NCI-H2227 treated with DMSO at 0.1 percent for 48 hours (cell line): ENCODE measurements around the gene PRKD1.
"Not testable (repeated sequence)": the region's sequence is repeated elsewhere in the genome, so short reads cannot be mapped to it uniquely, and the experiment has no call there.

Experiments
- DNase-seq: peaks from one replicate; lab custom pipeline; 2025; lab: John Stamatoyannopoulos, UW

The PRKD1 gene

GRCh38 chr14:29743531-29743930 is 184.1 kb downstream of the PRKD1 start:
- peak; percentile 29 for DNase-seq

GRCh38 chr14:29741909-29742401 is 185.7 kb downstream of the PRKD1 start:
- peak; percentile 33 for DNase-seq

- DNase-seq: no peak
Measured at GRCh38 chr14:29740491-29740890, 187.2 kb downstream of the PRKD1 start.

GRCh38 chr14:29738950-29739349 is 188.7 kb downstream of the PRKD1 start:
- DNase-seq: no peak

- no peak for DNase-seq
Measured at GRCh38 chr14:29738056-29738455, 189.6 kb downstream of the PRKD1 start.

- DNase-seq: no peak
Measured at GRCh38 chr14:29735459-29735858, 192.2 kb downstream of the PRKD1 start.

GRCh38 chr14:29734732-29735131 is 192.9 kb downstream of the PRKD1 start:
- DNase-seq: no peak

GRCh38 chr14:29726560-29727331 is 200.9 kb downstream of the PRKD1 start:
- not testable (repeated sequence) for DNase-seq

GRCh38 chr14:29724991-29725390 is 202.7 kb downstream of the PRKD1 start:
- no peak for DNase-seq

GRCh38 chr14:29722831-29723230 is 204.8 kb downstream of the PRKD1 start:
- DNase-seq: no peak

GRCh38 chr14:29721586-29721985 is 206.1 kb downstream of the PRKD1 start:
- no peak for DNase-seq

- no peak for DNase-seq
Measured at GRCh38 chr14:29717901-29718300, 209.7 kb downstream of the PRKD1 start.

- DNase-seq: no peak
Measured at GRCh38 chr14:29716150-29716549, 211.5 kb downstream of the PRKD1 start.

- DNase-seq: no peak
Measured at GRCh38 chr14:29712601-29713000, 215.0 kb downstream of the PRKD1 start.

- DNase-seq: no peak
Measured at GRCh38 chr14:29710015-29710414, 217.6 kb downstream of the PRKD1 start.

- DNase-seq: no peak
Measured at GRCh38 chr14:29709490-29709889, 218.2 kb downstream of the PRKD1 start.

GRCh38 chr14:29706700-29707099 is 220.9 kb downstream of the PRKD1 start:
- DNase-seq: no peak

GRCh38 chr14:29705801-29706200 is 221.8 kb downstream of the PRKD1 start:
- no peak for DNase-seq

GRCh38 chr14:29689597-29689996 is 238.1 kb downstream of the PRKD1 start:
- not testable (repeated sequence) for DNase-seq

GRCh38 chr14:29687866-29688265 is 239.8 kb downstream of the PRKD1 start:
- DNase-seq: no peak

GRCh38 chr14:29687071-29687765 is 240.4 kb downstream of the PRKD1 start:
- DNase-seq: no peak

- no peak for DNase-seq
Measured at GRCh38 chr14:29684926-29685325, 242.7 kb downstream of the PRKD1 start.

GRCh38 chr14:29682789-29683188 is 244.9 kb downstream of the PRKD1 start:
- no peak for DNase-seq
